Activated CD4-positive, alpha-beta T cell treated with anti-CD3 and anti-CD28 coated beads, Interleukin-2, amount 50 U/mL, for 16 hours (primary cell): ENCODE data around the gene ALCAM.
"Not testable (repeated sequence)": the region's sequence is repeated elsewhere in the genome, so short reads cannot be mapped to it uniquely, and the experiment has no call there.

Source experiments
- DNase-seq: peaks from one replicate; pipeline ENCODE4 v3.0.0-alpha.2; 2020

Gene ALCAM

GRCh38 chr3:105603516-105603915, 236.8 kb downstream of the ALCAM start:
- not testable (repeated sequence) for DNase-seq

- no peak for DNase-seq
Measured at GRCh38 chr3:105606016-105606415, 239.3 kb downstream of the ALCAM start.

DNA sequence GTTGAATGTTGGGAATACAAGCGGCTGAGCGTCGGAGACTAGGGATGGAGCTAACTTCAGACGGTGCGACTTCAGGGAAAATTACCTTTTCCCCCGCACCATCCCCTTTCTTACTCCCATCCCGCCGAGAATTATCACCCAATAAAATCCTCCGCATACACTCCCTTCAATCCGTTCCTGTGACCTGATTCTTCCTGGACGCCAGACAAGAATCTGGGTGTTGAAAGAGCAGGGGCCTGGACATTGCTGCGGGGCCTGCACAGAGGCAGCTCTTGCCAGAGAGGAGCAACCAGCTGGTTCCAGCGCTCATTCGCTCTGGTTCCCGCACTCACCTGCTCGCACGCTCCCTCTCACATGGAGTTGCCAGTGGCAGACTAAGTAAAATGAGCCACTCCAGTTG, 241.9 kb downstream of the ALCAM start:
- DNase-seq: no peak

DNA sequence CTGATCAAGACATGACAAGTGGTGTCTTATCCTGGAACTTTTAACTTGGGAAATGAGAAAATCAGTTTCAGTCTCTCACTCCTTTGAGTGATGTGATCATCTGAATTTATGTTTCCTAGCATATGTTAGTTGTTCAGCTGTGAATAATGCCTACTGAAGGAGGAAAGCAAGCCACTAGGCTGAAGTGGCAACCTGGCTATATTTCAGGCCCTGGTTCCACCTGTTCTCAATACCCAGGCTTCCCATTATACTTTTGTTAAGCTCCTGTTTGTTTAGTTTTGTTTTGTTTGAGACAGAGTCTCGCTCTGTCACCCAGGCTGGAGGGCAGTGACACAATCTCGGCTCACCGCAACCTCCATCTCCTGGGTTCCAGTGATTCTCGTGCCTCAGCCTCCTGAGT, 243.8 kb downstream of the ALCAM start:
- no peak for DNase-seq

DNA sequence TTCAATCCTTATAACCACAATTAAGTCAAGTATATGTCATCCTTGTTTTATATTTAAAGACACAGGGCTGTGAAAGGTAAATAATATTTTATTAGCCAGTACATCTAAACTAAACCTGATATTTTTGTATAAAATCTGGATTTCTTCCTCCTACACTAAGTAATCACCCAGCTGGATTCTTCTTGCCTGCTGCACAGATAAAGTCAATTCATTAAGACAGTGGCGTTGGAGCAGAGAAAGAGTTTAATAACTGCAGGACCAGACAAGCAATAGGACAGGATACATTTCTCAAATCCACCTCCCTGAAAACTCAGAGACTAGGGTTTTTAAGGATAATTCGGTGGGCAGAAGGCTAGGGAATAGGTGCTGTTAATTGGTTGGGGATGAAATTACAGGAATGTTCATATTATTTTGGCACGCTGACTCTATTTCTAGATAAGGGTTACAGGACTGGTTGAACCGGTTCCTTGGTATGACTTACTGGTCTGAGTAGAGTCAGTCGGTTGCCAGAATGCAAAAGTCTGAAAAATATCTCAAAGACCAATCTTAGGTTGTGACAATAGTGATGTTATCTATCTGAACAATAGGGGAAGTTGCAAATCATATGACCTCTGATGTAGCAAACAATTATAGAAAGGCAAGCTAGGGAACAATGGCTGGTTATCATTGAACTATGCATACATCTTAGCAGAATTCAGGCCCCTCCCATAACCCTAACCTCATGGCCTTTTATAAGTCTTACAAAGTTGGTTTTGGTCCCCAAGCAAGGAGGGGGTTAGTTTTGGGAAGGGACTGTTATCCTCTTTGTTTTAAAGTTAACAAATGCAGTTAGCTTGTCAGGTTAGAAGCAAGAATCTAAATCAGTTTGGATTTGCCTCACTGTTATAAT, 244.8 kb downstream of the ALCAM start:
- DNase-seq: no peak

DNA sequence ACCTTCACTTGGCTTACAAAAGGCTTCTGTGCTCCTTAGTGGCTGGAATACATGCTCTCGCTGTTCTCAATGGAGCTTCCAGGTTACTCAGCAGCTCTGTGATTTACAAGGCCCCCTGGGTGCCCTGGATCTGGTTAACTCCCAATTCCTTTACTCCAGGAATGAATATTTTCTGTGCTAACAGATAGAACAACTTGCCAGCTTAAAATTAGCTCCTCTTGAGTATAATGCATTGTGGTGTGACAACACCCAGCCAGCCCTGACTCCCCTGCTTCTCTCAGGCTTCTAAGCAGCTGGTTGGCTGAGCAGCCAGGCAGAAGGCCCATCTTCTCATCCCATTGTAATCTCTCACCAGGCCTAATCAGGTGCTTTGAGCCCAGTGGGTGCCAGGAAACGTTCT, 246.4 kb downstream of the ALCAM start:
- DNase-seq: no peak

DNA sequence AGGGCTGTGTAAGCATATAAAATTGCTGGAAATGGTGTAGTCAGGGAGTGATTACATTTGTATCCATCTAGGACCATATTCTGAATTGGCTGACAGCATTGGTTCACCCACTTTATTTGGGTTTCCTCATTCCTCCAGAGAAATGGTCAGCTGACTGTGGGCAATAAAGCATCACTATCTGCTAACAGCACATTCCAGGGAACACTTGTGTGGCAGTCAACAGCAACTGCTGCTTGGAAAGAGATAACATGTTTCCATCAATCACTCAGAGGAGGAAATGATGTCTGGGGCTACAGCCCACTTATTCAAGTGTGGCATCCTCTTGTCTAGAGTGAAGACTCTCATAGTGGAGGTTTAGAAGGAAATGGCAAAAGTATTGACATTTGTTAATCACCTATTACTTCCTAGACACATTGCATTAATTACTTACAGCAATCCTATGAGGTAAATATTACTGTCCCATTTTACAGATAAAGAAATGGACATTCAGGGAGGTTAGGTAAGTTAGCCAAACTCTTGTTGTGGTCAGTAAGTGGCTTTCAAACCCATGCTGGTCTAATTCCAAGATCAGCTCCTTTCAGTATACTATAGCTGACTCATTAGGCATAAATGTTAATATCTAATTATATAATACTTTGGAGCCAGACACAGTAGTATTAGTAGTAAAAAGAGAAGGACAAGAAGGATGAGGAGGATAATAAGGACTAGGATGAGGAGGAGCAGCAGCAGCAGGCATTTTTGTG, 247.8 kb downstream of the ALCAM start:
- DNase-seq: no peak

GRCh38 chr3:105615814-105616213, 249.1 kb downstream of the ALCAM start:
- DNase-seq: no peak

GRCh38 chr3:105616374-105617121, 249.8 kb downstream of the ALCAM start:
- DNase-seq: no peak

DNA sequence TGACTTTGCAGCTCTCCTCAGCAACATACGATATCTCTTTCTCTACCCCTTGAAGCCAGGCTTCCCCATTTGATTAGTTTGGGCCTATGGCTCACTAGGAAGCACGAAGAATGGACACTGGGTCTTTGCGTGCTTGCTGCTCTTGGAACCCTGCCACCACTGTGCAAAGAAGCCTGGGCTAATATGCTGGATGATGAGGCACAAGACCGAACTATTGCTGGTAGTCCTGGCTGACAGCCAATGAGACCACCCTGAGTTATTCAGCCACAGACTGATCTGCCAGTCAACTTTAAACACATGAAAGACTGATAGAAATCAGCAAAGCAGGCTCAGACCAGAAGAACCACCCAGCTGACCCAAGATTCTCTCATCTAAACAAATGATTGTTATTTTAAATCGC, 251.8 kb downstream of the ALCAM start:
- DNase-seq: no peak

- DNase-seq: no peak
Measured at GRCh38 chr3:105619651-105620050, 252.9 kb downstream of the ALCAM start.

DNA sequence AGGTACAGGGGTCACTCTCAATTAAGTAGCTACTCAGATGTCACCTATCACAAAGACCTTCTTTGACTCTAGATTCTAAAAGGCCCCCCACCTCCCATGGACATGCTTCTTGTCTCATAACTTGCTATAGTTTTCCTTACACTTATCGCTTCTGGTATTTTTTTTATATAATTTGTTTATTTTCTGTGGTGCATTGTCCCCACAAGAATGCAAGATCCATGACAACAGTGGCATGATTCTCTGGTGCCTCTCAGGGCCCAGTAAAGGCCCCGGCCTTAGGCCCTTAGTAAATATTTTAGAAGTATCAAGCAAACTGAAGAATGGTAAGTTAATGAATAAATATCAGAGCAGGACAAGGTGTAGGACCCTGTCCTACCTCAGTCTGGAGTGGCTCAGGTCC, 253.5 kb downstream of the ALCAM start:
- DNase-seq: no peak

DNA sequence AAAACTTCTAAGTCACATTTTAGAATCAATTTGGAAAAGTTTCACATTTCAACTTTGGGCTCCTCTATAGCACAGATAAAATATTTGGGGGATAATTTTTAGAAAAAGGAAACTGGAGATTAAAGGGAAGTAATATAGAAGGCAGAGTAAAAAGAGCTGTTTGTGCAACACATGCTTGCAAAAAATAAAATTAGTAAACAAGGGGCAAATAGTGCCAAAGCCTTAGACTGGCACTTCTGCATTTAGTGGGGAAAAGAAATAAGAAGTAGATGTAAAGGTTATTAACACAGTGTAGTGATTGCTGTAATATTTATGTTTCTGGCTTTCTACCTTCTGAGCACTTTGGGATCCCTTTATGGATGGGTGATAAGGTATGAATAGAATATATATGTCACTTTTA, 255.5 kb downstream of the ALCAM start:
- DNase-seq: no peak
